Smooth muscle cell of trachea (primary cell): ENCODE data around the gene COMMD10. TPM values are rescaled to one million over a fixed set of nuclear protein-coding genes. Genes with fewer than 3 reads are reported as not detected.

Experiments used
- total RNA-seq: library from RNA; depleted of rRNA; stranded (reverse); fragments of >200 nt; gene quantifications from 2 replicates; pipeline ENCODE4 v1.2.1, GENCODE V29; 2014

Gene COMMD10
- 29.6 and 41.5 TPM in 2 replicates for total RNA-seq

DNA sequence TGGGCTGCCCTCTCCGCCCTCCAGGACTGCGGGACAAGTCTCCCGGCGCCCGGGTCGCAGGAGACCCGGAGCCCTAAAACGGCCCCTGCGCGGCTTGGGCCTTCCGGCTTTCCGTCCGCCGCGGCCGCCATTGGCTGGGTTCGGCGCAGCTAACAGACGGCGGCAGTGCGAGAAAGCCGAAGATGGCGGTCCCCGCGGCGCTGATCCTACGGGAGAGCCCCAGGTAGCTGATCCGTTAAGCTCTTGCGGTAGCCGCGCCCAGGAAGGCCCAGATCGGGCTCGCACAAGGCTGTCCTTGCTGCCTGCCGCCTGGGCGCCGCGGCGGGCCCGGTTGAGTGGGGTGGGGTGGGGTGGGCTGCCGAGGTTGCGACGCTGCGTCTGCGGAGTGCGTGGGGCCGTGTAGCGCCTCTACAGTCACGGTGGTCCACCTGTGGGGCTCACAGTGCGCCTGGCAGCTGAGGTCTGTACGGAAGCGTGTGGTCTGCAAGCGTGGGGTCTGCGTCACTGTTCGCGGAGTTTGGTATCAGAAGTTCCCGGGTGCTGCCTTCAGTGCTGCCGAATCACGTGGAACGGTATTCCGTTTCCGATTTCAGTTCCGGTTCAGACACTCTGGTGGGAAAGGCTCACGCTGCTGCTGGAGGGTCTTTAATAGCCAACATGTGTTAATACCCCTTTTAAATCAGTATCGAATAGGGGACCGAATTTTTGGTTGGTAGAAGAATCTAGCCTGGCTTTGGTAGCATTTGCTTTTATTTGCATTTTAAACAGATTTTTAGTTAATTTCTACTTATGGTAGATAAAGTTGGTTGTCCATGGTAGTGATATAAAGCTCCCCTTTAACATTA, at the start of gene COMMD10:
Gene COMMD10, plus strand, starts transcription at position 155 of the 845 bp plus-strand sequence.

Other genes starting within 250 kb of the COMMD10 start
- gene ATG12, start 243.5 kb upstream of the COMMD10 start, total RNA-seq: 70.8 and 103 TPM in 2 replicates
- 126 and 145 TPM in 2 replicates for gene AP3S1, start 243.1 kb upstream of the COMMD10 start, total RNA-seq
- gene LVRN, start 122.5 kb upstream of the COMMD10 start, total RNA-seq: 0.17 and 0.44 TPM in 2 replicates
- not detected in 2 replicates for gene ARL14EPL, start 52.6 kb upstream of the COMMD10 start, total RNA-seq